HT1080 (cell line): ENCODE data around the gene TARP.
A peak's percentile ranks its signal among the peaks of the same experiment; 100 is the strongest.
"Not testable (repeated sequence)": the region's sequence is repeated elsewhere in the genome, so short reads cannot be mapped to it uniquely, and the experiment has no call there.

Experiments
- DNase-seq: peaks from one replicate; pipeline ENCODE4 v3.0.0-alpha.2; 2015; ENCODE audit warnings: low read depth

The TARP gene

DNA sequence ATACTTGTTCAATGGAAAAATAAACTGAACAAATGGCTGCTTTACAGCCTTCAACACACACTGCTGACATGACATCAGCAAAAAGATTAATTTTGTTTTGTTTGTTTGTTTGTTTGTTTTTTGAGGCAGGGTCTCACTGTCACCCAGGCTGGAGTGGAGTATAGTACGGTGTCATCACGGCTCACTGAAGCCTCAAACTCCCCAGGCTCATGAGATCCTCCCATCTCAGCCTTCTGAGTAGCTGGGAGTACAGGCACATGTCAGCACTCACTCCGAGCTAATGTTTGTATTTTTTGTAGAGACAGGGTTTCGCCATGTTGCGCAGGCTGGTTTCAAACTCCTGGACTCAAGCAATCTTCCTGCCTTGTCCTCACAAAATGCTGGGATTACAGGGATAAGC lies 10.9 kb downstream of the TARP start:
- no peak for DNase-seq

DNA sequence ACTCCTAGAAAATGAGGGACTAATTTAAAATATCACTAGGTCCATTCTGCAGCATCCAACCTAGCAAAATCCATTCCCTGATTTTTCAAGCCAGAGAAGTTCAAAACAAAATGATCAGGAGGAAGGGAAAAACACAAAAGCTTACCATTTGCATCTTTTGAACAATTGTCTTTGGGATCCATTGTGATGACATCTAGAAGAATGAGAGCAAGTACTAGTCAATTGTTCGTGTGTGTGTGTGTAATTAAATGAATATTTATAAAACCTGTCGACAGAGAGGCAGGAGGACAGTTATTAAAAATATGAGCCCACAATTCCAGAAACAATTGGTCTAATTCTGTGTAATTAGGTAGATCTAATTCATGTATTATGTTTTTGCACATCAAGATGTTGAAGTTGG lies 11.4 kb downstream of the TARP start:
- not testable (repeated sequence) for DNase-seq

- DNase-seq, result not testable (repeated sequence)
Measured at GRCh38 chr7:38261601-38262000, 11.8 kb downstream of the TARP start.

- DNase-seq, result not testable (repeated sequence)
Measured at GRCh38 chr7:38259157-38259556, 14.3 kb downstream of the TARP start.

- no peak for DNase-seq
Measured at GRCh38 chr7:38257350-38257677, 16.1 kb downstream of the TARP start.

GRCh38 chr7:38249849-38250248 lies 23.6 kb downstream of the TARP start:
- DNase-seq, result not testable (repeated sequence)

GRCh38 chr7:38248069-38248567 lies 25.3 kb downstream of the TARP start:
- DNase-seq, result no peak

DNA sequence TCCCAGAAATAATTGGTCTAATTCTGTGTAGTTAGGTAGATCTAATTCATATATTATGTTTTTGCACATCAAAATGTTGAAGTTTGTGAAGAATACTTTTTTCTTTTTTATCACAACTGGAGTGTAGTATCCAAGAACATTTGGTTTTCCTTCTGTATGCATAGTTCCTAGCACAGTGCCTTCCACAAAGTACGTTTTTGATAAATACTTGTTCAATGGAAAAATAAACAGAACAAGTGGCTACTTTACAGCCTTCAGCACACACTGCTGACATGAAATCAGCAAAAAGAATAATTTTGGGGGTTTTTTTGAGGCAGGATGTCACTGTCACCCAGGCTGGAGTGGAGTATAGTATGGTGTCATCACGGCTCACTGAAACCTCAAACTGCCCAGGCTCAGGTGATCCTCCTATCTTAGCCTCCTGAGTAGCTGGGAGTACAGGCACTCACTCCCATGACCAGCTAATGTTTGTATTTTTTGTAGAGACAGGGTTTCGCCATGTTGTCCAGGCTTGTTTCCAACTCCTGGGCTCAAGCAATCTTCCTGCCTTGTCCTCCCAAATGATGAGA lies 27.9 kb downstream of the TARP start:
- DNase-seq, result no peak

- no peak for DNase-seq
Measured at GRCh38 chr7:38244516-38244915, 28.9 kb downstream of the TARP start.

DNA sequence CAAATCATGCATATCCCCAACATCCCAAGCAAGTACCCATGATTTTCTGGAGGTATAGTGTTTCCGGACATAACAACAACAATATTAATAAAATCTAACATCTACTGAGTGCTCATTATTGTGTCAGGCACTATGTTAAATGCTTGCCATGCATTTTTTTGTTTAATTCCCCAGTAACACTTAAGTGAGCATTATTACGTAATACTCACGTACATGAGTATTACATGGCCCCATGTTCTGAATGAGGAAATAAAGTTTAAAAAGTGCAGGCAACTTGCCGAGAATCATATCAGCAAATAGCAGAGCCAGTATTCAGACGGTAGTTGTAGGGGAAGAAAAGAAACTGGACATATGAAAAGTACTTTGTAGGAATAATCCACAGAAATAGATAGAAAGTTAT lies 30.1 kb downstream of the TARP start:
- not testable (repeated sequence) for DNase-seq

DNA sequence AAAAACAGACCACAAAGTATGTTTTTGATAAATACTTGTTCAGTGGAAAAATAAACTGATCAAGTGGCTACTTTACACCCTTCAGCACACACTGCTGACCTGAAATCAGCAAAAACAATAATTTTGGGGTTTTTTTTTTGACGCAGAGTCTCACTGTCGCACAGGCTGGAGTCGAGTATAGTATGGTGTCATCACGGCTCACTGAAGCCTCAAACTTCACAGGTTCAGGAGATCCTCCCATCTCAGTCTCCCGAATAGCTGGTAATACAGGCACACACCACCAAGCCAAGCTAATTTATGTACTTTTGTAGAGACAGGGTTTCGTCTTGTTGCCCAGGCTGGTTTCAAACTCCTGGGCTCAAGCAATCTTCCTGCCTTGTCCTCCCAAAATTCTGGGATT lies 30.6 kb downstream of the TARP start:
- no peak for DNase-seq

DNA sequence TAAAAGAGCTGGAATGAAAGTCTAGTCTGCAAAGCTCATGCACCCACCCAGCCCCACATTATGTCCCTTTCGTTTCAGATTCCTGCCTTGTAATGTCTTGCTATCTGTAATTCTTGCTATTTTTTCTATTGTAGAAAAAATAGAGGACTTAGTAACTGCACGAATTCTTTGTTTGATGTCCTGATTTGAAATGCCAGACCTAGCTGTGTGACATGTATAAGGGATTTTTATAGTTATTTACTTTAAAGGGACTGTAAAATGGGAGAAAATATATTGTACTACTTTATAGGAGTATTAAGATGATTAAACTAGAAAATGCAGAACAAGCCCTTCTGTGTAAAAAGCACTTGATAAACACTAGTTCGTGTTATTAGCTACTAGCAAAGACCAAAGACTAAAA lies 32.4 kb downstream of the TARP start:
- no peak for DNase-seq

DNA sequence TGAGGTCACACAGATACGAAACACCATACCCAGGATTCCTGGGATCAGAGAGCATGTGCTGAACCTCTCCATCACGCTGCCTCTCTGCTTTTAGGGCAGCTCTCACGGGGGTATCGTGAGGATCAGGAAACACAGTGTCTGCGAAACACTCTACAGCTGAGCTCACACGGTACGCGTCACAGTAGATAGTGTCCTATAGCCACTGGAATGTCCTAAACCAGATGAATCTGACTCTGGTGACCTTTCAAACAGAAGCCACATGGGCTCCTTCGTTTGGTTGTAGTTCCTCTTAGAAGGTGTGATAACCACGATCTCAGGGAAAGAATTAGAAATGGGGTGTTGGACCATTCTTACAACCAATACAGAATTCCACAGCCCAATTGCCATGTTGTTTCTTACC lies 34.3 kb downstream of the TARP start:
- not testable (repeated sequence) for DNase-seq

DNA sequence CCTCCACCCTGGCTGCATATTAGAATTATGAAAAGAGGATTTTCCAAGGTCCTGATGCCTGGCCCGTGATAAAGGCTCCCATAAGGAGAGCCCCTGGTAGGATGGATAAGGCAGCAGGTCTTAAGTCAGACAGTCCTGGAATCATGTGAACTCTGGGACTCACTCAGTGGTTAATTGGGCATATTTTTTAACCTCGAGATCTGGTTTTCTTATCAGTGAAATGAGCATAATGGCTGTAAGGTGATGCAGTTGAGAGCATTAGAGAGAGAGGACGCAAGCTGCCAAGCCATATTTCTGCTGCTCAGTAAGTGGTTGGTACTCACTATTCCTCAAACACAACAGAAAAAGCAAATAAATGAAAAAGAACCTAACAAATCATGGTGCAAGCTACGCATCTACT lies 37.8 kb downstream of the TARP start:
- DNase-seq, result no peak

GRCh38 chr7:38234759-38235158 lies 38.7 kb downstream of the TARP start:
- DNase-seq, result not testable (repeated sequence)

- DNase-seq, result peak; percentile 7
Measured at GRCh38 chr7:38232502-38233366, 40.7 kb downstream of the TARP start.

GRCh38 chr7:38229884-38230642 lies 43.4 kb downstream of the TARP start:
- no peak for DNase-seq

DNA sequence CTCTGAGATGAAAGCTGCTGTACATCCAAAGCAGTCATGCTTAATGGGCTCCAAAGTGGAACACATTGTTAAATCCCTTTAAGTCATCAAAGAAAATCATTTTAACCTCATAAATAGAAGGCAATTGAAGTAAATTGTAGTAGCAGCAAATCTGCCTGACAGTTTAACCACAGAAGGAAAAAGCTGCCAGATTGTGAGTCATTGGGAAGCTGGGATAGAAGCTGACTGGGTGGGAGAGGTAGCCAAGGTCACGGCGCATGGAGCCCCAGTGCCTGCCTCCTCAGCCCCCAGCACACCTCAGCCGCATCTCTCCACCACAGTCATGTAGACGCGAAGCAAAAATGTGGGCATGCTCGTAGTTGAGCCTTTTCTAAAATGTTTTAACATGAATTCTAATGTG lies 44.0 kb downstream of the TARP start:
- peak; percentile 80 for DNase-seq

DNA sequence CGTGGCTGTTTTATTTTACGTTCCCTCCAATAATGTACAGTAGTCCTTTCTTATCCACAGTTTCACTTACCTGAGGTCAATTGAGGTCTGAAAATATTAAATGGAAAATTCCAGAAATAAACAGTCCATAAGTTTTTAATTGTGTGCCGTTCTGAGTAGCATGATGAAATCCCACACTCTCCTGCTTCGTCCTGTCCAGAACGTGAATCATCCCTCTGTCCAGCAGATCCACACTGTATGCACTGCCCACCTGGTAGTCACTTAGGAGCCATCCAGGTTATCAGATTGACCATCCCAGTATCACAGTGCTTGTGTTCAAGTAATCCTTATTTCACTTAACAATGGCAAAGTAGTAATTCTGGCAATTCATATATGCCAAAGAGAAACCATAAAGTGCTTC lies 49.0 kb downstream of the TARP start:
- no peak for DNase-seq

GRCh38 chr7:38223306-38223705 lies 50.1 kb downstream of the TARP start:
- no peak for DNase-seq

GRCh38 chr7:38222481-38223096 lies 50.8 kb downstream of the TARP start:
- DNase-seq, result peak; percentile 41

DNA sequence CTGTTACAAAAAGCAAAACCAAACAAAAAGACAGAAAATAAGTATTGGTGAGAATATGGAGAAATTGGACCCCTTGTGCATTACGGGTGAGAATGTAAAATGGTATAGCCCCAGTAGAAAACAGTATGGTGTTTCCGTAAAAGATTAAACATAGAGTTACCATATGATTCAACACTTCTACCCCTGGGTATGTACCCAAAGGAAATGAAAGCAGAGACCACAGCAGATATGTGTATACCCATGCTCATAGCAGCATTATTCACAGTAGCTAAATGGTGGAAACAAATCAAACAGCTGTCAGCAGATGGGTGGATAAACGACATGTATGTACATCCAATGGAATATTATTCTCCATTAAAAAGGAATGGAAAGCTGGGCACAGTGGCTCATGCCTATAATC lies 53.0 kb downstream of the TARP start:
- DNase-seq, result no peak
